H9 (cell line): ENCODE measurements around the gene GSTP1. TPM values are rescaled to one million over a fixed set of nuclear protein-coding genes. Genes with fewer than 3 reads are reported as not detected.
"Not testable (repeated sequence)": the region's sequence is repeated elsewhere in the genome, so short reads cannot be mapped to it uniquely, and the experiment has no call there.

Source experiments
- DNase-seq: peaks from one replicate; pipeline ENCODE4 v3.0.0-alpha.2; 2017
- H2AFZ ChIP-seq: one replicate; pipeline ENCODE4 v1.6.1; 2013; ENCODE audit warnings: mild to moderate bottlenecking, low read length, control low read depth, moderate library complexity
- H2AK5ac ChIP-seq: 2 replicates; pipeline ENCODE4 v1.6.1; 2013; ENCODE audit warnings: low read length, control low read depth, mixed read lengths; ENCODE audit not compliant: insufficient read length
- H2BK120ac ChIP-seq: one replicate; pipeline ENCODE4 v1.6.1; 2013; ENCODE audit warnings: low read depth, mild to moderate bottlenecking, low read length, control low read depth, inconsistent platforms; ENCODE audit not compliant: poor library complexity, severe bottlenecking
- H2BK12ac ChIP-seq: 2 replicates; pipeline ENCODE4 v1.6.1; 2013; ENCODE audit warnings: low read length, control low read depth, mixed read lengths, low read depth; ENCODE audit not compliant: insufficient read length
- H2BK15ac ChIP-seq: 2 replicates; pipeline ENCODE4 v1.6.1; 2013; ENCODE audit warnings: low read depth, low read length, control low read depth
- H2BK20ac ChIP-seq: one replicate; pipeline ENCODE4 v1.6.1; 2013; ENCODE audit warnings: low read depth, mild to moderate bottlenecking, low read length, control low read depth, inconsistent platforms; ENCODE audit not compliant: poor library complexity, severe bottlenecking
- H2BK5ac ChIP-seq: 2 replicates; pipeline ENCODE4 v1.6.1; 2013; ENCODE audit warnings: low read length, control low read depth, mixed read lengths; ENCODE audit not compliant: insufficient read length
- H3K14ac ChIP-seq: 2 replicates; pipeline ENCODE4 v1.6.1; 2013; ENCODE audit warnings: low read length, control low read depth; ENCODE audit not compliant: insufficient read depth
- H3K18ac ChIP-seq: 2 replicates; pipeline ENCODE4 v1.6.1; 2013; ENCODE audit warnings: low read depth, mild to moderate bottlenecking, mixed read lengths, low read length, control low read depth; ENCODE audit not compliant: insufficient read length
- H3K23ac ChIP-seq: 2 replicates; pipeline ENCODE4 v1.6.1; 2013; ENCODE audit warnings: low read length, control low read depth, mixed read lengths, low read depth; ENCODE audit not compliant: insufficient read length
- H3K23me2 ChIP-seq: 2 replicates; pipeline ENCODE4 v1.6.1; 2013; ENCODE audit warnings: low read depth, mild to moderate bottlenecking, mixed read lengths, low read length, control low read depth; ENCODE audit not compliant: insufficient read length, poor library complexity, severe bottlenecking
- H3K27ac ChIP-seq: 2 replicates; pipeline ENCODE4 v1.5.1; 2013; ENCODE audit warnings: low read length, control low read depth, mixed read lengths, low read depth; ENCODE audit not compliant: insufficient read length
- H3K27me3 ChIP-seq: 2 replicates; pipeline ENCODE4 v1.6.1; 2013; ENCODE audit warnings: low read length, control low read depth, inconsistent platforms; ENCODE audit not compliant: insufficient read depth
- H3K4ac ChIP-seq: 2 replicates; pipeline ENCODE4 v1.6.1; 2013; ENCODE audit warnings: low read depth, mild to moderate bottlenecking, control low read depth, inconsistent platforms, low read length, moderate library complexity
- H3K4me1 ChIP-seq: 2 replicates; pipeline ENCODE4 v1.6.1; 2013; ENCODE audit warnings: low read length, control low read depth, inconsistent platforms; ENCODE audit not compliant: insufficient read depth
- H3K4me2 ChIP-seq: 2 replicates; pipeline ENCODE4 v1.6.1; 2013; ENCODE audit warnings: low read length, control low read depth, mixed read lengths; ENCODE audit not compliant: insufficient read length, insufficient read depth
- H3K56ac ChIP-seq: 2 replicates; pipeline ENCODE4 v1.6.1; 2013; ENCODE audit warnings: low read depth, mild to moderate bottlenecking, mixed read lengths, low read length, control low read depth; ENCODE audit not compliant: insufficient read length
- H3K79me1 ChIP-seq: 2 replicates; pipeline ENCODE4 v1.6.1; 2013; ENCODE audit warnings: low read depth, mild to moderate bottlenecking, moderate library complexity, low read length, control low read depth, inconsistent platforms; ENCODE audit not compliant: insufficient read depth, poor library complexity, severe bottlenecking
- H3K79me2 ChIP-seq: 2 replicates; pipeline ENCODE4 v1.6.1; 2013; ENCODE audit warnings: low read length, control low read depth, inconsistent platforms; ENCODE audit not compliant: insufficient read depth
- H3K9ac ChIP-seq: 2 replicates; pipeline ENCODE4 v1.6.1; 2013; ENCODE audit warnings: low read length, control low read depth, mixed read lengths; ENCODE audit not compliant: insufficient read length; ENCODE audit errors: extremely low read depth
- H3K9me3 ChIP-seq: one replicate; pipeline ENCODE4 v1.6.1; 2013; ENCODE audit warnings: low read depth, low read length, inconsistent platforms; ENCODE audit not compliant: control insufficient read depth
- H3T11ph ChIP-seq: one replicate; pipeline ENCODE4 v1.6.1; 2013; ENCODE audit warnings: mild to moderate bottlenecking, low read length, control low read depth, inconsistent platforms
- H4K20me1 ChIP-seq: one replicate; pipeline ENCODE4 v1.6.1; 2013; ENCODE audit not compliant: control insufficient read depth, insufficient read length, insufficient read depth
- H4K5ac ChIP-seq: 2 replicates; pipeline ENCODE4 v1.6.1; 2013; ENCODE audit warnings: low read depth, mild to moderate bottlenecking, mixed read lengths, low read length, control low read depth; ENCODE audit not compliant: insufficient read length
- H4K8ac ChIP-seq: replicated peaks from 2 replicates; pipeline ENCODE4 v1.6.1; 2013; ENCODE audit warnings: low read length, control low read depth, mixed read lengths, low read depth; ENCODE audit not compliant: insufficient read length
- H4K91ac ChIP-seq: 2 replicates; pipeline ENCODE4 v1.6.1; 2013; ENCODE audit warnings: low read depth, mild to moderate bottlenecking, moderate library complexity, mixed read lengths, low read length, control low read depth; ENCODE audit not compliant: insufficient read length
- H3K27ac Mint-ChIP-seq, 3 experiments: 2 replicates in 2 of 3; 3 replicates in 1 of 3; pipeline ENCODE4 v1.8.0; 2020 to 2021; ENCODE audit warnings: mixed read lengths in 3 of 3, mild to moderate bottlenecking in 1 of 3, moderate library complexity in 1 of 3
- H3K27me3 Mint-ChIP-seq: 2 replicates; pipeline ENCODE4 v1.8.0; 2021; ENCODE audit warnings: low read depth, mild to moderate bottlenecking, moderate library complexity, mixed read lengths
- H3K36me3 Mint-ChIP-seq, 3 experiments: 2 replicates in 2 of 3; 3 replicates in 1 of 3; pipeline ENCODE4 v1.8.0; 2020 to 2021; ENCODE audit warnings: low read depth in 3 of 3, mixed read lengths in 3 of 3; ENCODE audit not compliant: insufficient read depth in 1 of 3
- H3K4me1 Mint-ChIP-seq, 2 experiments: 2 replicates each; pipeline ENCODE4 v1.8.0; 2020; ENCODE audit warnings: mixed read lengths in 2 of 2
- H3K4me3 Mint-ChIP-seq, 2 experiments: 2 replicates in 1 of 2; 3 replicates in 1 of 2; pipeline ENCODE4 v1.8.0; 2020 to 2021; ENCODE audit warnings: mild to moderate bottlenecking in 2 of 2, mixed read lengths in 2 of 2, moderate library complexity in 1 of 2
- H3K9me3 Mint-ChIP-seq, 2 experiments: 2 replicates in 1 of 2; 3 replicates in 1 of 2; pipeline ENCODE4 v1.8.0; 2020; ENCODE audit warnings: mild to moderate bottlenecking in 2 of 2, mixed read lengths in 2 of 2, moderate library complexity in 1 of 2
- CTCF ChIP-seq: fragments of 200-600 bp; sonication (generic); conservative IDR thresholded peaks from 3 replicates; pipeline ENCODE4 v1.8.0; 2021; ENCODE audit warnings: antibody characterized with exemption, mild to moderate bottlenecking
- WGBS: extraction: QIAGEN DNeasy Blood & Tissue Kit; methylation state at CpG from one replicate; pipeline ENCODE4 v1.1.7; 2013; ENCODE audit warnings: missing lambda C conversion rate, low lambda C conversion rate, mixed read lengths; ENCODE audit not compliant: insufficient read length; ENCODE audit errors: extremely low coverage; 5-methylcytosine and 5-hydroxymethylcytosine counted together
- total RNA-seq: library from RNA; stranded (reverse); gene quantifications from 2 replicates; pipeline ENCODE4 v1.2.1, GENCODE V29; 2021

GSTP1 gene
- total RNA-seq, 1 experiment from 2014 or later: 1,469 TPM

DNA sequence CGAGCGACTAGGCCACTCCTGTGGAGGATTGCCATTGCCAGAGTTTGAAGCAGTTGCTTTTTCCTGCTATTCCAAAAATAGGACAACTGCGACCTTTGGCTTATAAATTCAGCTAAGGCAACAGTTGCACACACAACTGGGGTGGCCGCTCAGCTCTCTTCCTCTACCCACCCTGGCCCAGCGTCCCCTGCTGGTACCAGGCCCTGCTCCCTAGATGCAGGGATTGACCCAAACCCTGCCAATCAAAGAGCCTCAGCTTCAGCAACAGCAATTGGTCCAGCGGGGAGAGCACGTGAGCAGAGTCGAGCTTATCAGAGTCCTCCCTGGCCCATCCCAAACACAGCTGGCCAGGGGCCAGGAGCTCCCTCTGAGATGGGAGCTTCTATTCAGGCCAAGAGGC is 38.3 kb upstream of the GSTP1 start:
- peak; percentile 79 for DNase-seq
- Histone ChIP-seq H3K18ac (no peak overlapping the region), H3K14ac (no peak overlapping the region), H3K79me1 (no peaks in the 10 kb centered on the region), H3K4me2 (no peak overlapping the region), H2AFZ (no peak overlapping the region), H4K8ac (no peak overlapping the region), H3K23me2 (no peaks in the 10 kb centered on the region), H3K9ac (no peak overlapping the region), H2BK120ac (no peak overlapping the region), H3K4me1 (no peaks in the 10 kb centered on the region), H3K4ac (no peak overlapping the region), H3K27ac (no peak overlapping the region), H3K27me3 (no peaks in the 10 kb centered on the region), H4K91ac (no peak overlapping the region), H4K5ac (no peak overlapping the region), H3K79me2 (no peaks in the 10 kb centered on the region), H3K9me3 (no peaks in the 10 kb centered on the region), H3K56ac (no peak overlapping the region), H2BK20ac (no peak overlapping the region), H2BK15ac (no peak overlapping the region), H3K23ac (no peak overlapping the region), H2BK12ac (no peak overlapping the region), H3T11ph (no peak overlapping the region), H4K20me1 (no peaks in the 10 kb centered on the region), H2AK5ac (no peak overlapping the region), H2BK5ac (no peak overlapping the region)
- peaks cover 5% of the 10 kb centered on the region in 2 experiments for H3K9me3 Mint-ChIP-seq
- H3K4me1 Mint-ChIP-seq: peaks cover 4 to 9% of the 10 kb centered on the region in 2 experiments
- H3K36me3 Mint-ChIP-seq: peaks cover 0 to 3% (median 0%) of the 10 kb centered on the region in 3 experiments; a peak in 1 of 7 replicates
- no CpG with 5 or more reads among the region's 8 CpGs for WGBS
- TF ChIP-seq CTCF: peak; percentile 38; the same call in 1 of the 3 replicates
- peak overlapping the region in 1 of 2 experiments; percentile 55; a peak in 1 of 5 replicates for H3K4me3 Mint-ChIP-seq
- H3K27ac Mint-ChIP-seq: no peak overlapping the region
- peaks cover 15% of the 10 kb centered on the region for H3K27me3 Mint-ChIP-seq

GRCh38 chr11:67548112-67548511 is 35.5 kb upstream of the GSTP1 start:
- H3K27me3 Mint-ChIP-seq: peaks cover 30% of the 10 kb centered on the region
- H3K18ac ChIP-seq, H3K56ac ChIP-seq, H2BK120ac ChIP-seq, H3K79me1 ChIP-seq, H3K4me3 Mint-ChIP-seq, H3K9me3 ChIP-seq, H3K4ac ChIP-seq, H3K27me3 ChIP-seq, H2BK5ac ChIP-seq, H4K5ac ChIP-seq, H2BK12ac ChIP-seq, H4K20me1 ChIP-seq, H3K4me2 ChIP-seq, H2BK15ac ChIP-seq, H3K79me2 ChIP-seq, H3K4me1 Mint-ChIP-seq, DNase-seq, H2BK20ac ChIP-seq, H4K8ac ChIP-seq, H3K23ac ChIP-seq, H3T11ph ChIP-seq, H3K14ac ChIP-seq, H3K27ac ChIP-seq, H3K23me2 ChIP-seq, H3K27ac Mint-ChIP-seq, H4K91ac ChIP-seq, H2AK5ac ChIP-seq, H3K9ac ChIP-seq, H2AFZ ChIP-seq, H3K4me1 ChIP-seq: not testable (repeated sequence)
- peaks cover 5 to 11% (median 8%) of the 10 kb centered on the region in 3 experiments for H3K36me3 Mint-ChIP-seq
- no CpG with 5 or more reads among the region's 4 CpGs for WGBS
- H3K9me3 Mint-ChIP-seq: peaks cover 26 to 29% of the 10 kb centered on the region in 2 experiments
